C4-2B (cell line): ENCODE data around the gene CCNL2.
"Not testable (repeated sequence)": the region's sequence is repeated elsewhere in the genome, so short reads cannot be mapped to it uniquely, and the experiment has no call there.

Experiments
- ZFX ChIP-seq: fragments of 450-650 bp; IDR thresholded peaks from 2 replicates; pipeline ENCODE4 v1.6.1; 2017
- TF ChIP-seq, protein P1 (sequence below): fragments of 450-650 bp; conservative IDR thresholded peaks from 2 replicates; pipeline ENCODE4 v1.5.1; 2017; ENCODE audit warnings: mild to moderate bottlenecking

DNA sequence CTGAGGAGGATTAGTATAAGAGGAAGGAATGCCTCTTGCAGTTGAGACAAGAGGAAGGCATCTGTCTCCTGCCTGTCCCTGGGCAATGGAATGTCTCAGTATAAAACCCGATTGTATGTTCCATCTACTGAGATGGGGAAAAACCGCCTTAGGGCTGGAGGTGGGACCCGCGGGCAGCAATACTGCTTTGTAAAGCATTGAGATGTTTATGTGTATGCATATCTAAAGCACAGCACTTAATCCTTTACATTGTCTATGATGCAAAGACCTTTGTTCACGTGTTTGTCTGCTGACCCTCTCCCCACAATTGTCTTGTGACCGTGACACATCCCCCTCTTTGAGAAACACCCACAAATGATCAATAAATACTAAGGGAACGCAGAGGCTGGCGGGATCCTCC lies 11.1 kb upstream of the CCNL2 start:
- TF ChIP-seq, protein P1, sequence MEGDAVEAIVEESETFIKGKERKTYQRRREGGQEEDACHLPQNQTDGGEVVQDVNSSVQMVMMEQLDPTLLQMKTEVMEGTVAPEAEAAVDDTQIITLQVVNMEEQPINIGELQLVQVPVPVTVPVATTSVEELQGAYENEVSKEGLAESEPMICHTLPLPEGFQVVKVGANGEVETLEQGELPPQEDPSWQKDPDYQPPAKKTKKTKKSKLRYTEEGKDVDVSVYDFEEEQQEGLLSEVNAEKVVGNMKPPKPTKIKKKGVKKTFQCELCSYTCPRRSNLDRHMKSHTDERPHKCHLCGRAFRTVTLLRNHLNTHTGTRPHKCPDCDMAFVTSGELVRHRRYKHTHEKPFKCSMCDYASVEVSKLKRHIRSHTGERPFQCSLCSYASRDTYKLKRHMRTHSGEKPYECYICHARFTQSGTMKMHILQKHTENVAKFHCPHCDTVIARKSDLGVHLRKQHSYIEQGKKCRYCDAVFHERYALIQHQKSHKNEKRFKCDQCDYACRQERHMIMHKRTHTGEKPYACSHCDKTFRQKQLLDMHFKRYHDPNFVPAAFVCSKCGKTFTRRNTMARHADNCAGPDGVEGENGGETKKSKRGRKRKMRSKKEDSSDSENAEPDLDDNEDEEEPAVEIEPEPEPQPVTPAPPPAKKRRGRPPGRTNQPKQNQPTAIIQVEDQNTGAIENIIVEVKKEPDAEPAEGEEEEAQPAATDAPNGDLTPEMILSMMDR, result not testable (repeated sequence)
- not testable (repeated sequence) for TF ChIP-seq ZFX
